HG03575 (cell line): ENCODE results near the gene PSMC3.

Experiments used
- ATAC-seq: cut with Tn5 transposase; IDR thresholded peaks from one replicate; pipeline ENCODE4 v1.9.1; 2021; ENCODE audit not compliant: unreplicated experiment, insufficient number of reproducible peaks, low FRiP score; ENCODE audit errors: extremely low read depth

The PSMC3 gene

GRCh38 chr11:47445840-47446239 lies 19.6 kb upstream of the PSMC3 start:
- ATAC-seq: no peak

DNA sequence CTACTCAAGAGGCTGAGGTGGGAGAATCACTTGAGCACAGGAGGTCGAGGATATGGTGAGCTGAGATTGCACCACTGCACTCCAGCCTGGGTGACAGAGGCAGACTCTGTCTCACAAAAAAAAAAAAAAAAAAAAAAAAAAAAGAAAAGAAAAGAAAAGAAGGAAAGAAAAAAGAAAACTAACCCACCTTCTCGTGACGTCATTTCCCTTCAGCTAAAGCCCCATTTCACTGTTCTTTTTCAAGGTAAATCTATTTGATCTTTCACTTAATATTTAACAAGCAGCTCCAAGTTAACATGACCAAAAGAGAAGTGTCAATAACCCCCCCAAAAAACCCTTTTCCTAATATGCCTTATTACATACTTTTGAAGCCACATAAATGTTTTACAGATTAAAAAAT lies 17.6 kb upstream of the PSMC3 start:
- no peak for ATAC-seq

- ATAC-seq: no peak
Observed at GRCh38 chr11:47443028-47443700, 16.9 kb upstream of the PSMC3 start.

- no peak for ATAC-seq
Observed at GRCh38 chr11:47442514-47442913, 16.3 kb upstream of the PSMC3 start.

GRCh38 chr11:47441421-47441820 lies 15.2 kb upstream of the PSMC3 start:
- ATAC-seq: no peak

- no peak for ATAC-seq
Observed at GRCh38 chr11:47440054-47440476, 13.8 kb upstream of the PSMC3 start.

GRCh38 chr11:47438721-47439120 lies 12.5 kb upstream of the PSMC3 start:
- no peak for ATAC-seq

- no peak for ATAC-seq
Observed at GRCh38 chr11:47437746-47438418, 11.6 kb upstream of the PSMC3 start.

DNA sequence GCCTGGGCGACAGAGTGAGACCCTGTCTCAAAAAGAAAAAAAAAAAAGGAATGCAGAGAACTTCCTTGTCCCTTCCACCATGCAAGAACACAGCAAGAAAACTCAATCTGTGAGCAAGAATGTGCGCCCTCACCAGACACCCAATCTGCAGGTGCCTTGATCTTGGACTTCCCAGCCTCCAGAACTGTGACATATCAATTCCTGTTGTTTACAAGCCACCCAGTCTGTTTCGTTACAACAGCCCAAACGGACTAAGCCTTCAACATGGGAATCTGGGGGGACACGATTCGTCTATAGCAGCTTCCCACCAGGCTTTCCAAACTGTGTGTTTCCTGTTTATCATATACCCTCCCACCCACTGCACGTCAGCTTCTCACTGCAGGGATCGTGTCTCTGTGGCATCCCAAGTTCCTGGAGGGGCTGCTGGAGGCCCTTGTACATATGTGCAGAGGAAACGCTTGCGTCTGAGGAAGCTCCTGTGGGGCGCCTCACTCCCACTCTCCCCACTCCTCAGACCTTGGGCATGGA lies 11.0 kb upstream of the PSMC3 start:
- ATAC-seq: no peak

GRCh38 chr11:47436726-47437125 lies 10.5 kb upstream of the PSMC3 start:
- ATAC-seq: no peak

DNA sequence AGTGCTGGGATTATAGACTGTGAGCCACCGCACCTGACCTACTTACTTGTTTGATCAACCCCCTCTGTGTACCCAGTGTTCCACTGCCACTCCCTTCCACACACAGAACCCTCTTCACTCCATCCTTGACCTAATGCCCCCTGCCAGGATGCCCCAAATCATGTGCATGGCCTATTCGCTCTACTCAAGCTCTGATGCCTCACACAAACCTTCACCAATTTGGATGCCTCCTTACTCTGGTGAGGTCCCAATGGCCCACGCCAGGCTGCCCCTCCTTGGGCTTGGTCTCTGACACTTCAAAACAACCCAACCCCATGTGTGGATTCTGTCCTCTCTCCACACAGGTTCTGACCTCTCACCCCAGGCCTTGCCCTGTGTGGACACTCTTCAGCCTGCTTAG lies 9.4 kb upstream of the PSMC3 start:
- no peak for ATAC-seq

DNA sequence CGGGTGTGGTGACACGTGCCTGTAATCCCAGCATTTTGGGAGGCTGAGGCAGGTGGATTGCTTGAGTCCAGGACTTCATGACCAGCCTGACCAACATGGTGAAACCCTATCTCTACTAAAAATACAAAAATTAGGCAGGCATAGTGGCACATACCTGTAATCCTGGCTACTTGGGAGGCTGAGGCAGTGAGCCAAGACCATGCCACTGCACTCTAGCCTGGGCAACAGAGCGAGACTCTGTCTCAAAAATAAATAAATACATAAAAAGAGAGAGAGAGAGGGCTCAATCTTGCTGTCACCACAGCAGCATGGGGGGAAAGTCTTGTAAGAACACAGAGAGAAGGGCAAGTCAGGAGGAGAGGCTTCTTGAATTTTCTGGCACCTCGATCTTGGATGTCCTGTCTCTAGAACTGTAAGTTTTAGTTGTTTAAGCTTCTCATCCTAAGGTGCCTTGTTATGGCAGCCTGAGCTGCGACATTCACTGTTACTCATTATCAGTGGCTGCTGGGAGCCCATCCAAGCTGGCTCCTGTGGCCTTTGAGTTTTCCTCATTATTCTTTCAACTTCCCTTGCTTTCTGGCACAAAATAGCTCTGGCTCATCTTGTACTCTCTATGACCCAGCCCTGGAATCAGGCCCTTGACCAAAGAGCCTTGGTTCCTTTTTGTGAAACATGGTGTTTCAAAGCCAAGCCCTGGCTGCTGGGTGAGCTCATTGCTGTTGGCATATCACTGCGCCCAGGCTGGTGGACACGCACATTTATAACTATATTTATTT lies 8.0 kb upstream of the PSMC3 start:
- no peak for ATAC-seq

DNA sequence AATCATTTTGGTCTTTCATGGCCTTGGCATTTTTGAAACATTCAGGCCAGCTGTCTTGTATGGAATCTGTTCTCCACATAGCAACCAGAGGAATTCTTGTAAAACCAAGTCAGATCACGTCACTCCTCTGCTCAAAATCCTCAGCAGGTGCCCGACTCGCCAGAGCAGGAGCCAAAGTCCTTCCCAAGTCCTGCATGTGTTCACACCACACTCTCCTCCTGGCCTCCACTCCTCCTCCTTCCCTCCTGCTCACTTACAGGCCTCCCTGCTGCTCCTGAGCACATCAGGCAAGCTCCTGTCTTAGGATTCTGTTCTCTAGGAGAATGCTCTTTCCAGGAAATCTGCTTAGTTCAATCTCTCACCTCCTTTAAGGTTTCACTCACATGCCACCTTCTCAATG lies 6.9 kb upstream of the PSMC3 start:
- ATAC-seq: no peak

DNA sequence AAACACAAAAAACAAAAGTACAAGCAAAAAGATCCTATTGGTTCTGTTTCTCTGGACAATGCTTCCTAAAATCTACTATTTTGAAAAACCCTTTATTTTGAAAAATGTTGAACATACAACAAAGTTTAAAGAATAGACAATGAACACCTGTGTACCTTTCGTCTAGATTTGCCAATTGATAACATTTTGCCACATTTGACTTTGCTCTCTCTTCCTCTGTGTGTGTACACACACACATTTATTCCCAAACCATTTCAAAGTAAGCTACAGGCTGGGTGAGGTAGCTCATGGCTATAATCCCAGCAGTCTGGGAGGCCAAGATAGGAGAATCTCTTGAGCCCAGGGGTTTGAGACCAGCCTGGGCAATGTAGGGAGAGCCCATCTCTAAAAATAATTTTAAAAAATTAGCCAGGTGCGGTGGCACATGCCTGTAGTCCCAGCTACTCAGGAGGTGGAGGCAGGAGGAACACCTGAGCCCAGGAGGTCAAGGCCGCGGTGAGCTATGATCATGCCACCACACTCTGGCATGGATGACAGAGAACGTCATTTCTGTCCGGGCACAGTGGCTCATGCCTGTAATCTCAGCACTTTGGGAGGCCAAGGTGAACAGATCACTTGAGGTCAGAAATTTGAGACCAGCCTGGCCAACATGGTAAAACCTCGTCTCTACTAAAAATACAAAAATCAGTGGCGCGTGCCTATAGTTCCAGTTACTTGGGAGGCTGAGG lies 5.3 kb upstream of the PSMC3 start:
- no peak for ATAC-seq

DNA sequence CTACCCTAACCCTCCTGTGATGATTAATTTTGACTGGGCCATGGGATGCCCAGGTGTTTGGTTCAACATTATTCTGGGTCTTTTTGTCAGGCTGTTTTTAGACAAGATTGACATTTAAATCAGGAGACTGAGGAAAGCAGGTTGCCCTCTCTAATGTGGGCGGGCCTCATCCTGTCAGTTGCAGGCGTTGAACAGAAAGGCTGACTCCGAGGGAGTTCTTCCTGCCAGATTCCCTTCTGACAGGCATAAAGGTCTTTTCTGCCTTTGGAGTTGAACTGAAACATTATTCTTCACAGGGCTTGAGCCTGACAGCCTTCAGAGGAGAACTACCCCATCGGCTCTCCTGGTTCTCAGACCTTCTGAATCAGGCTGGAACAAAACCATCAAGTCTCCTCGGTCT lies 4.3 kb upstream of the PSMC3 start:
- no peak for ATAC-seq

- no peak for ATAC-seq
Observed at GRCh38 chr11:47425611-47426010, 628 bp downstream of the PSMC3 start.

DNA sequence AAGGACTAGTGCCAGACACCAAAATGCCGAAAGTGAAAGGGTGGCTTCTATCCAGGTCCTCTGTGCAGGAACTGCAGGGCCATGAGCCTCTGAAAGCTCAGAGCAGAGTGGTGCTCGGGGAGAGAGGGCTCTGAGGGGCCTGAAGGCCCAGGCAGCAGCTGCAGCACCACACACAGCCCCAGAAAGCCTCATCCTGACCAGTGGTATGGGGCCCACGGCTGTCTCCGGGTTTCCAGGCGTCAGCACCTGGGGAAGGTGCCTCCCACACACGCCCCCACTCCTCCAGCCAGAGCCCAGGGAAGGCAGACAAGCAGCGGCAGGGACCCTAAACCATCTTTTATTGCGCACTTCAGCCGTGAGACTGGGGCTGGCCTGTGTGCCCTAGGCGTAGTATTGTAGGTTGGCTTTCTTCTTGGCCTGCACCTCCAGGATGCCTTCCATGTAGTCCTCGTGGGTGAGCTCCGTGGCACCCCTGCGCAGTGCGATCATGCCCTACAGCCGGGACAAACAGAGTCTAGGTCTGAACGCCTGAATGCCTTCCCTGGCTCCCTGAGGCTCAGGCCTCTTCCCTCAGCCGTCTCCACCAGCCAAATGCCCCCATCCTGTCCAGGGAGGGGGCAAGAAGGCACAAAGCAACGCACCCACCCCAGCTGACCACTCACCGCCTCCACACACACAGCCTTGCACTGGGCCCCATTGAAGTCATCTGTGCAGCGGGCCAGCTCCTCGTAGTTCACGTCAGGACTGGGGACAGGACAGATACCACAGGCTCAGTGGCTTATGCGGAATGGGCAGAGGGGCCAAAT lies 7.6 kb downstream of the PSMC3 start:
- no peak for ATAC-seq

DNA sequence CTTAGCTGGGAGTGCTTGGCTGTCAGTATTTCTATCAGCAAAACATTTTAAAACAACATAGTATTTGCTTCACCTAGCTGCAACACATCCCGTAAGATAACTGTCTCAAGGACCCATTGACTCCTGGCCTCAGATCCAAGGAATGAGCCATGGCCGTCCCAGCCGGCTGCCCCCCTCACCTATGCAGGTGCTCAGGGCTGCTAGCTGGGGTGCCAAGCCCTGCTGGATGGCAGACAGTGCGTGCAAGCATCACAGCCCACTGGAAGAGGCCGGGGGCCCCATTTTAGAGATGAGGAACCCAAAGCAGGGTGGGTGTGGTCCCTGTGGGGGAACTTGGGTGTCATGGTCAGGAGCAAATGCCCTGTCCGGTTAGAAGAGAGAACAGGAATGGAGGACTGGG lies 8.5 kb downstream of the PSMC3 start:
- no peak for ATAC-seq
